GM19455 (cell line): Measurements from ENCODE around the gene MFF.

ENCODE experiments used
- ATAC-seq: cut with Tn5 transposase; IDR thresholded peaks from one replicate; pipeline ENCODE4 v1.9.1; 2021; ENCODE audit not compliant: unreplicated experiment

Gene MFF, protein sequence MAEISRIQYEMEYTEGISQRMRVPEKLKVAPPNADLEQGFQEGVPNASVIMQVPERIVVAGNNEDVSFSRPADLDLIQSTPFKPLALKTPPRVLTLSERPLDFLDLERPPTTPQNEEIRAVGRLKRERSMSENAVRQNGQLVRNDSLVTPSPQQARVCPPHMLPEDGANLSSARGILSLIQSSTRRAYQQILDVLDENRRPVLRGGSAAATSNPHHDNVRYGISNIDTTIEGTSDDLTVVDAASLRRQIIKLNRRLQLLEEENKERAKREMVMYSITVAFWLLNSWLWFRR

DNA sequence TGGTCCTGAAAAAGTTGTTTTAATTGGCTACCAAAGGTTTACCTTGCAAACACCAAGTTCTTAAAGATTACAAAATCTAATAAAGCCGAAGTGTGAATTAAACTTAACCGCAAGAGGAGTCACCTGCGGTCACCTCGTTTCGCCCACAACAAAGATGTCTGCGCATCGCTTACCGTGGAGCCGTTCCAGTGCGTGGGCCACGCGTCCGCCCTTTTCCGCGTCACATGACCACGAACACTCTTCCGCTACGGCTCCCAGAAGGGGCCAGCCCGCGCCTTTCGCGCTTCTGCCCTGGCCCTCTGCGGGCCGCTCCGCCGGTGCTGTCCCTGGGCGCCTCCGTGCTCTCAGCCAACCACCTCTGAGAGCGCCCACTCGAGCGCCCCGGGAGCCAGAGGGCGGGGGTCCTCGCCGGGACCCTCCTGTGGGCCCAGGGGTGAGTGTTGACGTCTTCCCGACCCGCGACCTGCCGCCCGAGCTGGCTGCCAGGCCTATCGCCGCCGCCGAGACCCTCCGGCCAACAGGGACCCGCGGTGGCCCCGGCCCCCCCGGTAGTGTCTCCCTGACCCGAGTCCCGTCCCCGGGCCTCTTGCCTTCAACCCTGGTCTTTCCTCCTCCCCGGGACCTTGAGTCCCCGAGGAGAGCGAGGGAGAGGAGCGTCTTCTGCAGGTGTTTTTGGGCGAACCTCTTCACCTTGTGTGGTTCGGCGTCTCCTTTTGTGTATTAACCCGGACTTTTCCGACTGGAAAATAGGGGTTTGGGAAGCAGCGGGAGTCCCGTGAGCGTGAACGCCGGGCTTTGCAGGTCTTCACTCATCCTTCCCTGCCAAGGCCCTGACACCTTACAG lies at the start of gene MFF:
MFF (plus strand) TSS at position 257 of the 844 bp plus-strand sequence. CDS start 5,415 bp downstream, outside the sequence.
- ATAC-seq: peak; percentile 98

DNA sequence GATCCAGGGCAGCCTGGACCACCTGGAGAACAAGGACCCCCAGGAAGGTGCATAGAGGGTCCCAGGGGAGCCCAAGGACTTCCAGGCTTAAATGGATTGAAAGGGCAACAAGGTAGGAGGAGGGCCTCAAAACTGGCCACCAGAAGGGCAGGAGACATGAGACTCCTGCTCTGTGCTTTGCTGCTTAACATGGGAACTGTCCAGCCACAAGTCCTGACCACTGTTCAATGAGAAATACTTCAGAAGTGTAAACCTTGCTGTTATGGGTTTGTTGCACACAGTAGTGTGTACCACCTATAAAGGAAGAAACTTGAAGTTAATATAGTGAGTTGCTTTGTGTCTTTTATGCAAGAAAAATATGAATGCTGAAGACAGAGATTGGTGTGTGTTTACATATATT lies 44.2 kb upstream of the MFF start:
- ATAC-seq: no peak

DNA sequence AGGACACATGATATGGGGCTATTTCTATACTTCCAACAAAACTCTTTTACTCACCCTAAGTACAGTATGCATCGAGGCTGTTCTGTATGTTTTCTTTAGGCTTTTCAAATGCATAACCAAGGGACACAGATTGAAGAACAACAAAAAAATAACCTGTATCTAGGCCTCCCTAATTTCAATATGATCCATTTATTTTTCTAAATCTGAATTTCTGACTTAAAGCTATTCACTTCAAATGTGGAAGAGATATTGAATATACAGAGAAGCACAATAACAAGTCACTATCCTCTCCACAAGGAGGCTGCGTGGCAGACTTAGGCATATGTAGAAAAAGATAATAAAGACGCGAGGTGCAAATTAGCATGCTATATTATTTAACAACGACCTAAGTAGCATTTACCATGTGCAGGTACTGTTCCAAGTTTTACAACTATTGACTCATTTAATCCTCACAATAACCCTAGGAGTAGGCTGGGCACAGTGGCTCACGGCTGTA lies 39.3 kb upstream of the MFF start:
- ATAC-seq: no peak

DNA sequence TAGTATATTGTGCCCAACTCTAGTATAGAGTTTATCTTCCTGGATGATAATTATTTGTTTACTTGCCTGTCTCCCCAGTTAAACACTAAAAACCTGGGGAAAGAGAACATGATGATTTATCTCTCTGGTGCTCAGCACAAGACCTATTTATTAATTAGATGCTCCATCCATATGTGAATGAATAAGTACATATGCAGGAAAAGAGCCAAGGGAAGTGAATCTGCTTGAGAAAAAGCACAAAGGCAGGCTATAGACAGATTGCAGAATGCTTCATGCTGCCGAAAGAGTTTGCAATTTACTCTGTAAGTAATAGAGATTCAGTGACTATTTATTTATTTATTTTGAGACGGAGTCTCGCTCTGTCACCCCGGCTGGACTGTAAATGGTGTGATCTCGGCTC lies 37.3 kb upstream of the MFF start:
- ATAC-seq: no peak

DNA sequence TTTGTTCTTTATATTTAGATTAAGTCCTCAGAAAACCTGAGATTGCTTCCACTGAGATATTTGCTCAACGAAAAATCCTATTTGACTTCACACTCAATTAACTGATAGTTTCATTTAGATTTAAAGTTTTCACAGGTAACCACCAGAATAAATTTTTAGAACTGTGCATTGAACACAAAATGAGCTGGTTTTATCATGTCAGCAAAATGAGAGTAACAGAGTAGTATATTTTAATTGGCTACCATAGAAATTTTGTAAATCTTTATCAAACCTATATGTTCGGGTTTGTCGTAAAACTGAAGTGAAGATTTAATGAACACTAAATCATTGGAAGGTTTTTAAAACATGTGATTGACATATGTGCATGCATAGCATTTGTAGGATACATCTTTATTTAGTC lies 32.7 kb upstream of the MFF start:
- ATAC-seq: no peak

DNA sequence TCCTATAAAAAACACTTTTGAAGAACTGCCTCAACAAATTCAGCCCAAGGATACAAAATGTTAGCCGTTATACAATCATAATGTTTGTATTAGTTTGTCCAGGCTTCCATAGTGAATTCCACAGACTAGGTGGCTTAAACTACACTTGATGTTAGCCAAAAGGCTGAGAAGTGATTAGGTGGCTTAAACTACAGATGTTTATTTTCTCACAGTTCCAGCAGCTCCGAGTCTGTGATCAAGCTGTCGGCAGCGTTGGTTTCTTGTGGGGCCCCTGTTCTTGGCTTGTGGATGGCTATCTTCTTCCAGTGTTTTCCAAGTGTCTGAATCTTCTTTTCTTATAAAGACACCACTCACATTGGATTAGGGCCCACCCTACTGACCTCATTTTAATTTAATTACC lies 31.5 kb upstream of the MFF start:
- no peak for ATAC-seq

DNA sequence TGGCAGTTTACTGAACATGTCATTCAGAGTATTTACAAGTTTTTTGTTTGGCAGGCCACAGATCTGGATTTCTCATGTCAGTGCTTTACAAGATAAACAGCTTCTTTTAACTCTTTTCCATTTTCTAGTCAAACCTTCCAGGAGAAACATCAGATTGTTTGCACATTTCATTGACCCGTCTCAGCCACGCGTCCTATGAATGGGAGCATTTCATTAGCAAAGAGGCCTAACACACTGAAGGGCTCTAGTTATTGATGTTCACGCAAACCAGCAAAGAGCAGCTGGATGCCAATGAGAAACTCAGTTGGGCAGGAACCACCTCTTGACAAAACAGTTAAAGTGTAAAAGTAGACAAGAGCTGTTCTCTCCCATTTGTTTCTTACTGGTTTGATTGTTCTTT lies 29.2 kb upstream of the MFF start:
- ATAC-seq: no peak

DNA sequence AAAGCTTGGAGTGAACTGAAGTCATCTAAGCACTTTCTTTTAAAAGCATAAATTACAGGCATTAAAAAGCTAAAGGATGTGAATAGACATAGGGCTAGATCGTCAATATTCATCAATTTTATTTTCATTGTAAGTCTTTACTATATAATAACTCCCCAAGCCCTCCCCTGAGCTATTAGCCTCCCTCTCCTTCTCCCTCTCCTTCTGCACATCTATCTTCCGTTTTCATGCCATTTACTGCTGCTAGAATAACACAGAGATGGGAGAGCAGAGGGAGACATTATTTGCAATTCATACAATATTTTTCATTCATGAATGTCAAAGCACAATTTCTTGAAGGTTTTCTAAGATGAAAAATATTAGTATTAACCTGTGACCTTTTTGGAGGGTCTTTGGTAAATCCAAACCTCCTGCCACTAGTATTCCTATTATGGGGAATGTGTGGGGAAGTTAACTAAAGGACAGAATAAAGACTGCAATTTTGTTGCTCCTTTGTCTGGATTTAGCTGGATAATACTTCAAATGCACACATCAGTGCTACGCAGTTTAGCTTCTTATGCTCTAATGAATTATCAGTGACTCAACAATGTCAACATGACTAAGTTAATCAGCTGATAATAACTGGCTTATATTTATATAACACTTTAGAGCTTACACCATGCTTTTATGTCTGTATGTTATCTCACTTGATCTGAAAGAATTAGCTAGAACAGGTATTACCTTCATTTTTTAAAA lies 28.2 kb upstream of the MFF start:
- ATAC-seq: no peak

DNA sequence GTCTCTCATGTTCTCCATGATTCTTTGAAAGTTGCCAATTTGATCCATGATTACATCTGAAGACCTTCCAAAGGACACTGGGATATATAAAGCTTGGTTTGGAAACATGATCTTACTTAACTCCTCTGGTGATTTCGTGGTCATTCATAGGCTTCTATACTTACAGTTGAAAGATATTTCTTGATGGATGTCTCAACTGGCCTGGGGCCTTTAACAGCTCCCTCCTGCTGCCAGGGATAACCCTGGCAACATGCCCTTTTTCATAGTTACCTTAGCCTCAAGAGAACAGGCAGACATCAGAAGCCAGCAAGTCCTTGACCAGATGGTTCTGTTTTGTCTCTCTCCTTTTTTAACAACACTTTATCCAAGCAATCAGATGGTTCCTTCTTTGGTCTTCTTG lies 23.5 kb upstream of the MFF start:
- ATAC-seq: no peak

DNA sequence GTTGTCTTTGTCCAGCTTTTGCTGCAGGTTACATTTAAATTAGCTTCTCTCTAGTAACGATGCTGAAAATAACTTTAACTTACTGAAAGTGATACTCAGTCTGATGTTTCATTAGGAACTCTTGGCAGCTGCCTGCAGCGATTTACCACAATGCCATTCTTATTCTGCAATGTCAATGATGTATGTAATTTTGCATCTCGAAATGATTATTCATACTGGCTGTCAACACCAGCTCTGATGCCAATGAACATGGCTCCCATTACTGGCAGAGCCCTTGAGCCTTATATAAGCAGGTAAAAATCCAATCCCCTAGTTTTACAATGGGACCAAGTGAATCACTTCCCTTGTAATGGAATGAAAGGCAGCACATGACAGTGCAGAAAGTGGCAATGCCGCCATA lies 16.3 kb upstream of the MFF start:
- ATAC-seq: peak; percentile 91

DNA sequence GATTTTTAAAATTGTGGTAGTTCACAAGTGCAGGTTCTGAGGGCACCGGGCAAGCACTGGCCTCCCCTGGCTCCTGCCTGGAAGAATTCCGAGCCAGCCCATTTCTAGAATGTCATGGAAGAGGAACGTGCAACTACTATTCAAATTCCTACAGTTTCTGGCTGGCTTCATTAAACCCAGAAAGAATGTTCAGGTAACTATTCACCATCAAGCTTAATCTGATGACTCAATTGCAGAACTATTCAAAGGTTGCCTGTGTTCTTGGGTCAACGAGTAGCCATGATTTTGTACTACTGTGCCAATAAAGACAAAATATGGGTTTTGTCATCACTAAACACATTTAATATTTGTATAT lies 14.3 kb upstream of the MFF start:
- no peak for ATAC-seq

DNA sequence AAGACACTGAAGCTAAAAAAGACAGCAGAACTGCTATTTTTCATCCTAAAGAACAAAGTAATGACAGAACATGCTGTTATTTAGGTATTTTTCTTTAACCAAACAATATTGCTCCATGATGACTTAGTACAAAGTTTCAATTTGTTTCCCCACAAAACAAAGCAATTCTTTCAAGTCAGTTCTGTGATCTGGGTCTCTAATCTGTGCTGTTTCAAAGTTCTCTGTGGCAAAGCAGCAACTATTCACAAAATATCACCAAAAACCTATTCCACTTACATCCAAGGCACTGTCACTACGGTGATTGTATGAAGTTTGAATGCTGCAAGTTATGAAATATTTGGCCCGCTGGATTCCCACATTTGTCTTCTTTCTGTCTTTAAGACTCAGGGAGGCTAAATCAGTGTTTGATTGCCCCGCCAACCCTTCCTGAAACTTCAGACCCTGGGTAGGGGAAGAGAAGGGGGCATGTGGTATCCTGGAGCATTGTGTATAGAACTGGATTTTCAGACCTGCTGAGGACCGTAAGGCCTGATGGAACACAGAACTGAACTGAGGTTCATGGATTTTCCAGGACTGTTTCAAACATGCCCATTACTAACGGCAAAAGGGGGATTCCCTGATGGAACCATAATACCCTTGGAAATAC lies 13.1 kb upstream of the MFF start:
- ATAC-seq: no peak

DNA sequence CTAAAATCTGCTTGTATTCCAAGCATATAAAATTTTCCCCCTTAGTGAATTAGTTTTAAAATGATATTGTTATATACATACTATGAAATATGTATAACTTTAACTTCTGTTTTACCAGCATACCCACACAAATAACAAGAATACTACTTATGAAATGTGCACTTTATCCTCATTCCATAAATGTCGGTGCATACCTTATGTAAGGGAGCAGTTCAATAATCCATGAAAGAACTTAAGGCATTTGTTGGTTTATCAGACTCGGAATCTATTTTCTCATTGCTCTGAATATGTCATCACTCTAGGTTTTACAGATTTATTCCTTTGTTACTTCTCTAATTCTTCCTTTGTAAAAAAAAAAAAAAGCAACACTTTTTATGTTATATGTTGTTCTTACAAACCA lies 12.5 kb upstream of the MFF start:
- ATAC-seq: no peak

DNA sequence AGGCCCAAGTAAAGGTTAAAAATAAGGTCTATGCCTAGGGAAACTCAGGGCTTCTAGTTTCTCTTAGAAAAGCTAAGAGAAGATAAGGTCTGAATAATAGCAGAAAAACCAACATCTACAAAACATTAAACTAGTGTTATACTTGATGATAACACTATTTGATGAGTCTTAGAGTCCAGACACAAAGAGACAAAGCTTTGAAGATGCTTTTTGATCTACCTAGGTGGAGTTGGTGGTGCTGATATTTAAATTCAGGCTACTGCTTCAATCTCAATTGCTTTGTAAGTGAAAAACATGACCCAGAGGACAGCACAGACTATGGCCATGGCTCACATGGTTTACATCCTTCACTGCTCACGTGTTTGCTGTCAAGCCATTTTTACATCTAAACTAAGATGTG lies 11.7 kb upstream of the MFF start:
- ATAC-seq: no peak

DNA sequence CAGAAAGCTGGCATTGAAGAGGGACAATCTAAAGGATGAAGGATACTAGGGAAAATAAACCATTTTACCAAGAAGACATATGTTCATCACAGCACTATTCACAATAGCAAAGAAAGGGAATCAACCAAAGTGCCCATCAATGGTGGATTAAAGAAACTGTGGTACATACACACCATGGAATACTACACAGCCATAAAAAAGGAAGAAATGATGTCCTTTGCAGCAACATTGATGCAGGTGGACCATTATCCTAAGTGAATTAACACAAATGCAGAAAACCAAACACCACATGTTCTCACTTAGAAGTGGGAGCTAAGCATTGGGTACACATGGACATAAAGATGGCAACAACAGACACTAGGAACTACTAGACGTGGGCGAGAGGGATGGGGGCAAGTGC lies 7.2 kb upstream of the MFF start:
- no peak for ATAC-seq

DNA sequence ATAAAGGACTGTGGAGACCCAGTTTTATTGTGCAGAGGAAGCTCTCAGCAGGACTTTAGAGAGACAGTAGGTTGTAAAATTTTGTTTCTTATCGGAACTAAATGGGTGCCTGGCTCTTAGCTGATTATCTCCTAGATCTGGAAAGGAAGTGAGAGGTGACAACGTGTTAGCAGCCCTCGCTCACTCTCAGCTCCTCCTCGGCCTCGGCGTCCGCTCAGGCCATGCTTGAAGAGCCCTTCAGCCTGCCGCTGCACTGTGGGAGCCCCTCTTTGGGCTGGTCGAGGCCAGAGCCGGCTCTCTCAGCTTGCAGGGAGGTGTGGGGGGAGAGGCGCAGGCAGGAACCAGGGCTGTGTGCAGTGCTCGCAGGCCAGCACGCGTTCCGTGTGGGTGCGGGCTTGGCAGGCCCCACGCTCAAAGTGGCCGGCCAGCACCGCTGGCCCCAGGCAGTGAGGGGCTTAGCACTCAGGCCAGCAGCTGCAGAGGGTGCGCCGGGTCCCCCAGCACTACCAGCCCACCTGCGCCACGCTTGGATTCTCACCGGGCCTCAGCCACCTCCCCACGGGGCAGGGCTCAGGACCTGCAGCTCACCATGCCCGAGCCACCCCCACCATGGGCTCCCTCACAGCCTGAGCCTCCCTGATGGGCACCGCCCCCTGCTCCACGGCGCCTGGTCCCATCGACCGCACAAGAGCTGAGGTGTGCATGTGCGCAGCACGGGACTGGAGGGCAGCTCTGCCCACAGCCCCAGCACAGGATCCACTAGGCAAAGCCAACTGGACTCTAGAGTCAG lies 4.6 kb upstream of the MFF start:
- ATAC-seq: no peak

DNA sequence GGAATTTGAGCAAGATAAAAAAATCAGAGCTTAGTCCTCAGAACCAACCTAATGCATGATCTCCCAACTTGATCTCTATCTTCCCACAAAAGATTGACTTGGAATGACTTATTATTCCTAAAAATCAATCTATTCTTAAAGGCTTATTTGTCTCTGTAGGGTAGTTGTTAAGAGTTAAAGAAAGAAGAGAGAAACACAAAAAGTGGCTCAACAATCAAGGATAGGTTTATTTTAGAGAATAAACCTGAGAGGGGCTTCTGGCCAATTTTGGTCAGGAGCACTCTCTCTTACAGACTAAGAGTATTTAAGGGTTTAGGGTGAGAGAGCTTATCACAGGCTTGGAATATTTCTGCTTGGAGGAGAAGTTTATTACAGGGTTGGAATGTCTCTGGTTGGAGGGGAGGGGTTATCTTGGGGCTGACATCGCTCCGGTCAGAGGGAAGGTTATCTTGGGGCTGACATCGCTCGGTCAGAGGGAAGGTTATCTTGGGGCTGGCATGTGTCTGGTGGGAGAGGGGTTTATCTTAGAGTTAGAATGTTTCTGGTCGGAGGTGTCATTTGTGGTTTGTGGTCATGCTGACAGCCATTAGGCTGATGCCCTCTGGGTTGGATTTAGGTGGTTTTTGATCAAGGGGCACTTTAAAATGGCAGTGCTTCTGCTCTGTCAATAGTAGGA lies 2.4 kb upstream of the MFF start:
- no peak for ATAC-seq

DNA sequence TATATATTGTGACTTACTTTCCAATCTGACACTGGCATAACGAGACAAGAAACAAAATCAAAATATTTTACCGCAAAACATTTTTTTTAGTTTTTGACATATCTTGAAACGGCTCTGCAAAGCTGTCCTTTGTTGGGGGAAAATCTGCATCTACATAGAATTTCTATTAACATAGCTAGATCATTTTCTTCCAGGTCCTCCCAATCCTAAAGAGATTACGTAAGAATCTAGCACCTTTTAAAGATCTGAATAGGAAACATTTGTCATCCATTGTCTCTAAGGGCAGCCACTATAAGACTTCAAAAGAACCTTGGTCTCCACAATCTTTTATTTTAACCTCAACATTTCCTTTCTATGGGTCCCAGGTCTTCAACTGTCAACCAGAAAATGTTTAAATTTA lies 1.2 kb upstream of the MFF start:
- ATAC-seq: no peak

DNA sequence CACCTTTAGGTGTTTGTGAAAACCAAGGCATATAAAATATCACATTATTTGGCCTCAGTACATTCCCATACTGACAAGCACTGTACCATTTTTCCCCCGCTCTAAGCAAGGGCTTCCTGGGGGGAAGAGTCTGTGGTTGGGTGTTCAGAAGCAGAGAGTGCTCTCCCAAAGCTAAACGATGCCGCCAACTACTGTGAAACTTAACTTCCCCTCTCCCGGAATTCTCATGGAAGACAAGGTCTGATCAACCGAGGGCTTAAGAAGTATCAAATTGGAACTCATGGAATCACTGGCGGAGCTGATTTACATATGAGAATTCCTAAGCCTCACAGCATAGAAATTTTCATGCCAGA lies 433 bp upstream of the MFF start:
- no peak for ATAC-seq

DNA sequence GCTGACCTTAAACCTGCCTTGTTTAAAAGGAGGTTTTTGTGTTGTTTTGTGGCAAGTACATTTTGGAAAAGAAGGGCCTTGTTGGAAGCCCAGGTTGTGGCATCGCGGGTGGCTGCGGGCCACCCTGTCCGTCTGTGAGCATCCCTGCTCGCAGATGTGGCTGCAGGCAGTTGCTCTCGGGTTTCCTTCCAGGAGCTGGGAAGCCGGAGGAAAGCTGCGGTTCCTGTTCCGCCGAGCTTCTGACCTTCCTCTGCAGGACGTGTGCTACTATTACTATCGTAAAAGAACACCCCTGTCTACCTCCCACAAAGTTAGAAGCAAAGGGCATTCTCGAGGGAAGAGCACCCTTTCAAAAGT lies 766 bp downstream of the MFF start:
- no peak for ATAC-seq
